Measurements from ENCODE around the gene TBCD.

Gene TBCD

GRCh38 chr17:82929676-82930042, 177.8 kb downstream of the TBCD start:
- no peak overlapping the region for H3K27ac ChIP-seq
- DNase-seq (ENCODE audit: low spot score) = no peak
- H3K4me3 ChIP-seq = no peak overlapping the region
- no peak for TF ChIP-seq CTCF (IDR thresholded peaks at IDR 0.05)

DNA sequence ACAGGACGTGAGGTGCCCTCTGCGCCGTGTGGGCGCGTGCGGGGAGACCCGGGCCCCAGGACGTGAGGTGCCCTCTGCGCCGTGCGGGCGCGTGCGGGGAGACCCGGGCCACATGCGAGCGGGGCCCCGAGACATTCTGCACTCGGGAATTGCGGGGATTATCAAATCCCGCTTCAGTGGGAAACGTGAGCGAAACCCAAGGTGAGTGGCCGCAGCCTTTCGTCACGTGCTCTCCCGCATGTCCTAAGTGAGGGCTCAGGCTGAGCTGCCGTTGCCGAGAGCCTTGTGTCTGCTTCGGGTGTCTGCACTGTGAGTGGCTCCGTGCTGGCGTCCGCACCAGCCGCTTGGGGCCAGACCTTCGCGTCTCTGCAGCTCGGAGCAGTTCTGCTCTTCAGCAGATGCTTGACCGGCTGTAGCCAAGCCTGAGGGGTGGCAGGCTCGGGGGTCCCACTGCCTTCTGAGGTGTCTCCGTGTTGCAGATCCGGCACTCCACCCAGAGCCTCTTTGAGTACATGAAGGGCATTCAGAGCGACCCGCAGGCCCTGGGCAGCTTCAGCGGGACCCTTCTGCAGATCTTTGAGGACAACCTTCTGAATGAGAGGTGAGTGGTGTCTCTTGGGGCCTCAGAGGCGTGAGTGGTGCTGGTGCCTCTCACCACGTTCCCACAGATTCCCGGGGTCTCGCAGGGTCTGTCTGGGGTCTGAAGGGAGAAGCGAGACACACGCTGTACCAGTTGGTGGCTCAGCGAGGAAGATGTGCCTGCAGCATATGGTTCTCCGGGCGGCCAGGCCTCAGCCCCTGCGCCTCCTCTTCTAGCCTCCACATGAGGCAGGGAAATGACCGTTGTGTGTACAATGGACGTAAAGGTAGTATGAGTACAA, 178.4 kb downstream of the TBCD start:
- no peak for TF ChIP-seq CTCF (IDR thresholded peaks at IDR 0.05)
- Histone ChIP-seq H3K4me3 (no peak overlapping the region), H3K27ac (no peak overlapping the region)
- DNase-seq (ENCODE audit: low spot score) = peak; percentile 61

- H3K27ac ChIP-seq = peak overlapping the region in 1 of 2 donors; percentile 4
Observed at GRCh38 chr17:82930924-82931698, 179.2 kb downstream of the TBCD start.

DNA sequence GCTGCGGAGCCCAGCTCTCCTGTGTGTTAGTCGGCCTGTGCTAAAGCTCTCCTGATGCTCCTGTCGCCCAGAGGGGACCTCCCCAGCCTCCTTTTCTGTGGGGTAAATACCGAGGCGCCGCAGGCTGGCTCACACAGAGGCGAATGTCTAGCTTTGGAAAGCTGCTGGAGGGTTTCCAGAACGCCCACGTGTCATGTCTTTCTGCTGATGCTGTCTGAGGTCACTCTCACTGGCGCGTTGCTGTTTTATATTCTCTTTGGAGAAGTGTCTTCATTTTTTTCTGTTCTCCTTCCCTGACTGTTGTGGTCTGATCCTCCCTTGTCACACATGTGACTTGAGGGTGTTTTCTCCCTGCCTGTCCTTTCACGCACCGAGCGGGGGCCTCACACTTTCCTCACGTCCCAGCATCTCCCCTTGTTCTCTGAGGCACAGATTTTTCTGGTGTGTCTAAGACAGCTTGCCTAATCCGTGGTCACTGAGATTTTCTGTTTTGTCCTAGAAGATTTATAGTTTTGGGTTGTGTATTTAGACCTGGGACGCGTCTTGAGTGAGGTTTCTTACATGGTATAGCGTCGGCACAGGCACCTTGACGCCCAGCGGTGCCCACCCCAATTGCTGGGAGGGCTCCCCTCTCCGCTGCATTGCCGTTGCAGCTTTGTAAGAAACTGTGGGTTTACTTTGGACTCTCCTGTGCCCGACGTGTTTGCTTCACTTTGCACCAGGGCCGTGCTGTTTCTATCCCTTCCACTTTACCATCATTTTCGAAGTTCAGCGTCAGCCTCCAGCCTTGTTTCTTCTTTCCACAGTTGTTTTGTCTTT, 180.0 kb downstream of the TBCD start:
- Histone ChIP-seq H3K27ac (no peak overlapping the region), H3K4me3 (no peak overlapping the region)
- peak; percentile 66 for DNase-seq (ENCODE audit: low spot score)
- TF ChIP-seq CTCF (IDR thresholded peaks at IDR 0.05) = no peak

More at GRCh38 chr17:82930924-82931698, 179.2 kb downstream of the TBCD start:
- TF ChIP-seq CTCF (IDR thresholded peaks at IDR 0.05) = no peak
- peak; percentile 68 for DNase-seq (ENCODE audit: low spot score)
- no peak overlapping the region for H3K4me3 ChIP-seq

- H3K27ac ChIP-seq = no peak overlapping the region
- TF ChIP-seq CTCF (IDR thresholded peaks at IDR 0.05) = no peak
- H3K4me3 ChIP-seq = no peak overlapping the region
- DNase-seq (ENCODE audit: low spot score) = peak; percentile 53
Observed at GRCh38 chr17:82932518-82933310, 180.8 kb downstream of the TBCD start.

DNA sequence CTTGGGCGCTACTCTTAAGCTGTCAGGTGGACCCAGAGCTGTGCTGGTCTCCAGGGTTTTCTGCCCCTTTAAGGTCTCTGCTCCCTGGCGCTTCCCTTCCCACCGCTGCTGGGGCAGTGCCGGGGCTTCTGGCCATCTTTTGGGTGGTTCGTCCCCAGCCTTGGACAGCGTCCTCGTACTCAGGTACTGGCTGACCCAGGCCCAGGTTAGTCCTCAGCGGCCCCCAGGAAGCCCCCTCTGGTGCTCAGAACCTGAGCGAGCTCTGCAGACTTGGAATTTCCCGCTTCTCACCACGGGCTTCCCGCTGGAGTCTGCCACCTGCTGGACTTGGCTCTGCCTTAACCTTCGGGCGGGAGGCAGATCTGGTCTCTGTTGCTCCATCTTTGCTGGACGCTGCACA, 182.0 kb downstream of the TBCD start:
- TF ChIP-seq CTCF (IDR thresholded peaks at IDR 0.05) = no peak
- peak; percentile 69 for DNase-seq (ENCODE audit: low spot score)
- Histone ChIP-seq H3K4me3 (no peak overlapping the region), H3K27ac (no peak overlapping the region)
